OCI-LY3 (cell line): Measurements from ENCODE around the gene CEP131.

Experiments used
- H2AFZ ChIP-seq: fragments of 200-600, 300-600 bp; shearing (Covaris generic); 2 replicates; pipeline ENCODE4 v1.6.0; 2014; ENCODE audit warnings: antibody characterized with exemption, low read depth, low read length
- H3K27ac ChIP-seq: fragments of 200-600, 300-600 bp; sonication (generic); 2 replicates; pipeline ENCODE4 v1.5.1; 2014; ENCODE audit warnings: mild to moderate bottlenecking, low read length, moderate library complexity, mixed read lengths
- H3K27me3 ChIP-seq: fragments of 200-600, 300-600 bp; sonication (generic); 2 replicates; pipeline ENCODE4 v1.6.1; 2014; ENCODE audit warnings: low read depth, low read length, mixed read lengths
- H3K36me3 ChIP-seq: fragments of 200-600, 300-600 bp; sonication (generic); replicated peaks from 2 replicates; pipeline ENCODE3; 2014; ENCODE audit warnings: low read depth, low read length, mixed read lengths
- H3K4me1 ChIP-seq: fragments of 300-600, 200-600 bp; sonication (generic); 2 replicates; pipeline ENCODE4 v1.6.1; 2014; ENCODE audit warnings: low read length, mixed read lengths
- H3K4me2 ChIP-seq: fragments of 200-600, 300-600 bp; sonication (generic); 2 replicates; pipeline ENCODE4 v1.6.1; 2014; ENCODE audit warnings: low read length, mixed read lengths
- H3K4me3 ChIP-seq: fragments of 300-600, 200-600 bp; sonication (generic); 2 replicates; pipeline ENCODE4 v1.5.1; 2014; ENCODE audit warnings: antibody characterized with exemption, mild to moderate bottlenecking, low read length, moderate library complexity
- H3K79me2 ChIP-seq: fragments of 300-600, 200-600 bp; shearing (Covaris generic); 2 replicates; pipeline ENCODE4 v1.6.1; 2014; ENCODE audit warnings: mild to moderate bottlenecking, low read length, mixed read lengths
- H3K9ac ChIP-seq: fragments of 300-600, 200-600 bp; shearing (Covaris generic); 2 replicates; pipeline ENCODE4 v1.6.0; 2014; ENCODE audit warnings: mild to moderate bottlenecking, low read length, moderate library complexity
- H3K9me3 ChIP-seq: fragments of 200-600, 300-600 bp; shearing (Covaris generic); 2 replicates; pipeline ENCODE4 v1.6.1; 2014; ENCODE audit warnings: low read length, mixed read lengths; ENCODE audit not compliant: insufficient read depth
- H4K20me1 ChIP-seq: fragments of 200-600, 300-600 bp; sonication (generic); 2 replicates; pipeline ENCODE4 v1.6.1; 2016; ENCODE audit warnings: low read length, mixed read lengths; ENCODE audit not compliant: insufficient read depth
- CTCF ChIP-seq: fragments of 200-600, 300-600 bp; sonication (generic); IDR thresholded peaks from 2 replicates; pipeline ENCODE4 v1.5.1; 2014; ENCODE audit warnings: antibody characterized with exemption, low read length, low read depth
- EZH2phosphoT487 ChIP-seq: fragments of 200-600 bp; shearing (Covaris generic); IDR thresholded peaks from 2 replicates; pipeline ENCODE4 v1.6.1; 2018; ENCODE audit warnings: antibody characterized with exemption, mixed run types, low read depth

CEP131 gene

GRCh38 chr17:81218459-81218858 lies 4.3 kb downstream of the CEP131 start:
- Histone ChIP-seq H2AFZ (no peak overlapping the region), H3K36me3 (no peaks in the 10 kb centered on the region), H4K20me1 (no peaks in the 10 kb centered on the region), H3K4me1 (peaks cover 10% of the 10 kb centered on the region), H3K27ac (no peak overlapping the region), H3K27me3 (no peaks in the 10 kb centered on the region), H3K9me3 (no peaks in the 10 kb centered on the region), H3K79me2 (peaks cover 13% of the 10 kb centered on the region), H3K9ac (no peak overlapping the region), H3K4me3 (no peak overlapping the region), H3K4me2 (no peak overlapping the region)
- TF ChIP-seq EZH2phosphoT487: no peak
- no peak for TF ChIP-seq CTCF

- no peak overlapping the region for H3K4me2 ChIP-seq
- no peaks in the 10 kb centered on the region for H3K36me3 ChIP-seq
- no peak for TF ChIP-seq CTCF
- TF ChIP-seq EZH2phosphoT487: no peak
- peaks cover 13% of the 10 kb centered on the region for H3K79me2 ChIP-seq
- H3K4me1 ChIP-seq: peaks cover 8% of the 10 kb centered on the region; the same call in 1 of the 2 replicates
- no peak overlapping the region for H3K4me3 ChIP-seq
- H3K9ac ChIP-seq: no peak overlapping the region
- H4K20me1 ChIP-seq: no peaks in the 10 kb centered on the region
- H3K9me3 ChIP-seq: no peaks in the 10 kb centered on the region
- H3K27me3 ChIP-seq: no peaks in the 10 kb centered on the region
- no peak overlapping the region for H2AFZ ChIP-seq
- H3K27ac ChIP-seq: no peak overlapping the region
Measured at GRCh38 chr17:81217491-81217890, 5.3 kb downstream of the CEP131 start.

- Histone ChIP-seq H3K36me3 (no peaks in the 10 kb centered on the region), H2AFZ (no peak overlapping the region), H3K4me3 (no peak overlapping the region), H4K20me1 (no peaks in the 10 kb centered on the region), H3K9me3 (no peaks in the 10 kb centered on the region), H3K4me1 (no peaks in the 10 kb centered on the region), H3K27me3 (no peaks in the 10 kb centered on the region), H3K4me2 (no peak overlapping the region), H3K79me2 (no peaks in the 10 kb centered on the region), H3K27ac (no peak overlapping the region), H3K9ac (no peak overlapping the region)
- TF ChIP-seq EZH2phosphoT487: no peak
- TF ChIP-seq CTCF: no peak
Measured at GRCh38 chr17:81213978-81214377, 8.8 kb downstream of the CEP131 start.

GRCh38 chr17:81212365-81212764 lies 10.4 kb downstream of the CEP131 start:
- no peak for TF ChIP-seq EZH2phosphoT487
- TF ChIP-seq CTCF: no peak
- Histone ChIP-seq H3K27me3 (no peaks in the 10 kb centered on the region), H4K20me1 (no peaks in the 10 kb centered on the region), H3K4me3 (no peak overlapping the region), H3K9ac (no peak overlapping the region), H3K79me2 (no peaks in the 10 kb centered on the region), H2AFZ (no peak overlapping the region), H3K4me1 (no peaks in the 10 kb centered on the region; the same call in 1 of the 2 replicates), H3K27ac (no peak overlapping the region), H3K36me3 (no peaks in the 10 kb centered on the region), H3K9me3 (no peaks in the 10 kb centered on the region), H3K4me2 (no peak overlapping the region)
